ENCODE data around the gene HGS. TPM values are rescaled to one million over a fixed set of nuclear protein-coding genes. Genes with fewer than 3 reads are reported as not detected.

The HGS gene
- polyA plus RNA-seq, 3 donors: 19.3 to 200 (median 28.0) TPM

DNA sequence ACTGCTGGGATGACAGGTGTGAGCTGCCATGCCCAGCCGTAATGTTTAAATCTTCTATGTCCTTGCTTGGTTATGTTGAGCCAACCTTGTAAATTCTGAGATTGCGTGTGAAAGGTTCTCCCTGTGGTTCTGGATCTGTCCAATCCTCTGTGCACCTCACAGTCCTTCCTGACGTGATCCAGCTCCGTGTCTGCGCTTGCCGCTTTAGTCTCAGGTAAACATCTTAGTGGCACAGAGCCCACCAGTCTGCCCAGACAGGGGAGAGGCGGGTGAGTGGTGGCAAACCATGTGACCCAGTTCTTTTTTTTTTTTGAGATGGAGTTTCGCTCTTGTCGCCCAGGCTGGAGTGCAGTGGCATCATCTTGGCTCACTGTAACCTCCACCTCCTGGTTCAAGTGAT lies 42.2 kb downstream of the HGS start:
- H3K9ac ChIP-seq (ENCODE audit: insufficient read depth, low read length, poor library complexity, severe bottlenecking): no peak overlapping the region
- no peak overlapping the region for H2AFZ ChIP-seq (ENCODE audit: insufficient read depth, low read depth, low read length, poor library complexity, severe bottlenecking)
- peaks cover 12% of the 10 kb centered on the region for H3K4me1 Mint-ChIP-seq
- H3K36me3 Mint-ChIP-seq: no peaks in the 10 kb centered on the region
- TF ChIP-seq, protein P1, sequence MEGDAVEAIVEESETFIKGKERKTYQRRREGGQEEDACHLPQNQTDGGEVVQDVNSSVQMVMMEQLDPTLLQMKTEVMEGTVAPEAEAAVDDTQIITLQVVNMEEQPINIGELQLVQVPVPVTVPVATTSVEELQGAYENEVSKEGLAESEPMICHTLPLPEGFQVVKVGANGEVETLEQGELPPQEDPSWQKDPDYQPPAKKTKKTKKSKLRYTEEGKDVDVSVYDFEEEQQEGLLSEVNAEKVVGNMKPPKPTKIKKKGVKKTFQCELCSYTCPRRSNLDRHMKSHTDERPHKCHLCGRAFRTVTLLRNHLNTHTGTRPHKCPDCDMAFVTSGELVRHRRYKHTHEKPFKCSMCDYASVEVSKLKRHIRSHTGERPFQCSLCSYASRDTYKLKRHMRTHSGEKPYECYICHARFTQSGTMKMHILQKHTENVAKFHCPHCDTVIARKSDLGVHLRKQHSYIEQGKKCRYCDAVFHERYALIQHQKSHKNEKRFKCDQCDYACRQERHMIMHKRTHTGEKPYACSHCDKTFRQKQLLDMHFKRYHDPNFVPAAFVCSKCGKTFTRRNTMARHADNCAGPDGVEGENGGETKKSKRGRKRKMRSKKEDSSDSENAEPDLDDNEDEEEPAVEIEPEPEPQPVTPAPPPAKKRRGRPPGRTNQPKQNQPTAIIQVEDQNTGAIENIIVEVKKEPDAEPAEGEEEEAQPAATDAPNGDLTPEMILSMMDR (IDR thresholded peaks at IDR 0.05): no peak
- peaks cover 0 to 12% of the 10 kb centered on the region in 2 donors for H3K27me3 ChIP-seq (ENCODE audit: control insufficient read depth in 2 of 2, insufficient read depth in 2 of 2, low read length in 2 of 2)
- H3K27ac ChIP-seq (ENCODE audit: low read depth in 1 of 2, low read length in 2 of 2): no peak overlapping the region
- peaks cover 16 to 20% (median 19%) of the 10 kb centered on the region in 3 donors for H3K27me3 Mint-ChIP-seq (ENCODE audit: low read depth in 3 of 3)
- DNase-seq: no peak
- peaks cover under 1 to 3% of the 10 kb centered on the region in 2 donors for H3K4me1 ChIP-seq (ENCODE audit: control insufficient read depth in 1 of 2, insufficient read depth in 2 of 2, low read length in 2 of 2)
- H4K20me1 ChIP-seq (ENCODE audit: insufficient read depth, low read length): no peaks in the 10 kb centered on the region
- no peak overlapping the region for H3K4me3 Mint-ChIP-seq
- H3K27ac Mint-ChIP-seq: no peak overlapping the region
- intact Hi-C loops (cut with micrococcal nuclease): no loop called here
- peaks cover 0 to 3% (median 0%) of the 10 kb centered on the region in 7 donors for H3K9me3 Mint-ChIP-seq
- no peaks in the 10 kb centered on the region for H3K79me2 ChIP-seq (ENCODE audit: insufficient read depth, low read length)
- H3K36me3 ChIP-seq (replicated peaks in 1 of 2; ENCODE audit: control insufficient read depth in 1 of 2, insufficient read depth in 2 of 2, low read length in 2 of 2): no peaks in the 10 kb centered on the region
- WGBS (ENCODE audit: insufficient coverage): 70% methylated on average over 7 of the region's 9 CpGs
- H3K4me2 ChIP-seq (replicated peaks; ENCODE audit: extremely low read depth, low read length, poor library complexity, severe bottlenecking): no peak overlapping the region
- no peak overlapping the region for H3K4me3 ChIP-seq (replicated peaks in 1 of 3; ENCODE audit: low read depth in 2 of 3, low read length in 3 of 3)
- no peaks in the 10 kb centered on the region for H3K9me3 ChIP-seq (replicated peaks in 1 of 2; ENCODE audit: control insufficient read depth in 1 of 2, insufficient read depth in 1 of 2, low read length in 2 of 2)

- no peak for DNase-seq
- Mint-ChIP-seq H3K27ac (no peak overlapping the region), H3K9me3 (peaks cover 0 to 3% (median 0%) of the 10 kb centered on the region in 7 donors), H3K4me1 (peaks cover 12% of the 10 kb centered on the region), H3K4me3 (no peak overlapping the region), H3K27me3 (ENCODE audit: low read depth in 3 of 3) (peaks cover 17 to 24% (median 19%) of the 10 kb centered on the region in 3 donors), H3K36me3 (no peaks in the 10 kb centered on the region)
- Histone ChIP-seq H3K27me3 (ENCODE audit: control insufficient read depth in 2 of 2, insufficient read depth in 2 of 2, low read length in 2 of 2) (peaks cover 0 to 12% of the 10 kb centered on the region in 2 donors), H2AFZ (ENCODE audit: insufficient read depth, low read depth, low read length, poor library complexity, severe bottlenecking) (no peak overlapping the region), H3K4me2 (replicated peaks; ENCODE audit: extremely low read depth, low read length, poor library complexity, severe bottlenecking) (no peak overlapping the region), H3K4me1 (ENCODE audit: control insufficient read depth in 1 of 2, insufficient read depth in 2 of 2, low read length in 2 of 2) (peaks cover 1 to 5% of the 10 kb centered on the region in 2 donors), H3K36me3 (replicated peaks in 1 of 2; ENCODE audit: control insufficient read depth in 1 of 2, insufficient read depth in 2 of 2, low read length in 2 of 2) (no peaks in the 10 kb centered on the region), H3K4me3 (replicated peaks in 1 of 3; ENCODE audit: low read depth in 2 of 3, low read length in 3 of 3) (no peak overlapping the region), H3K79me2 (ENCODE audit: insufficient read depth, low read length) (no peaks in the 10 kb centered on the region), H3K27ac (ENCODE audit: low read depth in 1 of 2, low read length in 2 of 2) (no peak overlapping the region), H4K20me1 (ENCODE audit: insufficient read depth, low read length) (no peaks in the 10 kb centered on the region), H3K9me3 (replicated peaks in 1 of 2; ENCODE audit: control insufficient read depth in 1 of 2, insufficient read depth in 1 of 2, low read length in 2 of 2) (no peaks in the 10 kb centered on the region), H3K9ac (ENCODE audit: insufficient read depth, low read length, poor library complexity, severe bottlenecking) (no peak overlapping the region)
- 98% methylated on average over 18 of the region's 23 CpGs for WGBS (ENCODE audit: insufficient coverage)
- TF ChIP-seq, protein P1 (IDR thresholded peaks at IDR 0.05): no peak
- intact Hi-C loops (cut with micrococcal nuclease): no loop called here
Observed at GRCh38 chr17:81727324-81728031, 43.7 kb downstream of the HGS start.
